IMR-90 (cell line): ENCODE data around the gene RHBDF2. TPM values are rescaled to one million over a fixed set of nuclear protein-coding genes. Genes with fewer than 3 reads are reported as not detected.

Experiments
- ATAC-seq: fragments of 200-7000 bp; cut with Tn5 transposase; 2 replicates; pipeline ENCODE4 v1.9.1; 2020; ENCODE audit warnings: low read depth, mild to moderate bottlenecking, moderate library complexity
- BruUV-seq: library from RNA; stranded (reverse); fragments of 400-500 nt; replicated peaks from 2 replicates; lab custom pipeline; 2021; lab: Mats Ljungman, UMichigan
- CTCF ChIA-PET: fragments of 300-600 bp; formaldehyde crosslinking; extraction: SDS; loops from one replicate; lab custom pipeline; 2021; ENCODE audit warnings: antibody characterized with exemption; lab: Yijun Ruan, JAX
- POLR2A ChIA-PET: fragments of 300-600 bp; sonication (Branson Sonifier 250); formaldehyde crosslinking; loops from one replicate; lab custom pipeline; 2022; ENCODE audit warnings: antibody characterized with exemption; ENCODE audit not compliant: unreplicated experiment; lab: Charles Lee
- DNase-seq: peaks from one replicate; pipeline ENCODE4 v3.0.0; 2013
- H2AFZ ChIP-seq: replicated peaks from 2 replicates; pipeline ENCODE3; 2013; ENCODE audit warnings: low read length, mild to moderate bottlenecking; ENCODE audit not compliant: poor library complexity
- H2AK5ac ChIP-seq: 2 replicates; pipeline ENCODE4 v1.6.1; 2013; ENCODE audit warnings: low read depth, low read length, inconsistent platforms
- H2AK9ac ChIP-seq: replicated peaks from 2 replicates; pipeline ENCODE3; 2013; ENCODE audit warnings: mild to moderate bottlenecking, low read depth, low read length, moderate library complexity; ENCODE audit not compliant: poor library complexity
- H2BK120ac ChIP-seq: 2 replicates; pipeline ENCODE4 v1.6.1; 2013; ENCODE audit warnings: low read depth, low read length, inconsistent platforms
- H2BK15ac ChIP-seq: 3 replicates; pipeline ENCODE4 v1.6.1; 2013; ENCODE audit warnings: low read depth, low read length, inconsistent platforms
- H2BK20ac ChIP-seq: 2 replicates; pipeline ENCODE4 v1.6.1; 2013; ENCODE audit warnings: low read depth, mild to moderate bottlenecking, inconsistent platforms, low read length, moderate library complexity
- H2BK5ac ChIP-seq: 2 replicates; pipeline ENCODE4 v1.6.1; 2013; ENCODE audit warnings: mild to moderate bottlenecking, low read depth, low read length, inconsistent platforms; ENCODE audit not compliant: poor library complexity, severe bottlenecking
- H3K14ac ChIP-seq: replicated peaks from 2 replicates; pipeline ENCODE4 v1.6.1; 2013; ENCODE audit warnings: low read depth, low read length, inconsistent platforms
- H3K18ac ChIP-seq: 2 replicates; pipeline ENCODE4 v1.6.1; 2013; ENCODE audit warnings: low read depth, low read length, control low read depth
- H3K23ac ChIP-seq: 2 replicates; pipeline ENCODE4 v1.6.1; 2013; ENCODE audit warnings: low read depth, low read length, inconsistent platforms
- H3K27ac ChIP-seq: 2 replicates; pipeline ENCODE4 v1.5.1; 2013; ENCODE audit warnings: mild to moderate bottlenecking, control low read depth, low read length; ENCODE audit not compliant: insufficient read depth
- H3K27me3 ChIP-seq: 2 replicates; pipeline ENCODE4 v1.6.1; 2013; ENCODE audit warnings: low read length; ENCODE audit not compliant: control insufficient read depth, insufficient read depth
- H3K36me3 ChIP-seq: 2 replicates; pipeline ENCODE4 v1.6.1; 2013; ENCODE audit warnings: low read length, mixed read lengths; ENCODE audit not compliant: control insufficient read depth, insufficient read depth
- H3K4ac ChIP-seq: 2 replicates; pipeline ENCODE4 v1.6.1; 2013; ENCODE audit warnings: low read depth, low read length, inconsistent platforms
- H3K4me1 ChIP-seq: 2 replicates; pipeline ENCODE4 v1.6.1; 2013; ENCODE audit warnings: low read length, mixed read lengths; ENCODE audit not compliant: control insufficient read depth, insufficient read depth
- H3K4me2 ChIP-seq: 2 replicates; pipeline ENCODE4 v1.6.1; 2013; ENCODE audit warnings: low read depth, mild to moderate bottlenecking, control low read depth, low read length, moderate library complexity
- H3K4me3 ChIP-seq: 2 replicates; pipeline ENCODE4 v1.5.1; 2013; ENCODE audit warnings: low read depth, mild to moderate bottlenecking, control low read depth, low read length, moderate library complexity; ENCODE audit not compliant: insufficient read depth
- H3K56ac ChIP-seq: 2 replicates; pipeline ENCODE4 v1.6.1; 2013; ENCODE audit warnings: low read length, inconsistent platforms; ENCODE audit not compliant: insufficient read depth; ENCODE audit errors: extremely low read depth
- H3K79me1 ChIP-seq, 2 experiments: 2 replicates each; pipeline ENCODE4 v1.6.1; 2013; ENCODE audit warnings: low read length in 2 of 2, inconsistent platforms in 1 of 2, low read depth in 1 of 2
- H3K9ac ChIP-seq: 2 replicates; pipeline ENCODE4 v1.6.1; 2013; ENCODE audit warnings: low read depth, low read length, control low read depth
- H3K9me1 ChIP-seq: 2 replicates; pipeline ENCODE4 v1.6.1; 2013; ENCODE audit warnings: low read length, inconsistent platforms; ENCODE audit not compliant: insufficient read depth
- H3K9me3 ChIP-seq: 2 replicates; pipeline ENCODE4 v1.6.1; 2013; ENCODE audit warnings: low read length; ENCODE audit not compliant: control insufficient read depth, insufficient read depth
- H4K20me1 ChIP-seq: 2 replicates; pipeline ENCODE4 v1.6.1; 2013; ENCODE audit warnings: low read length, inconsistent platforms; ENCODE audit not compliant: insufficient read depth
- H4K5ac ChIP-seq: 2 replicates; pipeline ENCODE4 v1.6.1; 2013; ENCODE audit warnings: mild to moderate bottlenecking, low read depth, low read length, control low read depth
- H4K8ac ChIP-seq, 2 experiments: 2 replicates each; pipeline ENCODE4 v1.6.1; 2013; ENCODE audit warnings: low read depth in 2 of 2, low read length in 2 of 2, control low read depth in 1 of 2, inconsistent platforms in 1 of 2
- H4K91ac ChIP-seq: 2 replicates; pipeline ENCODE4 v1.6.1; 2013; ENCODE audit warnings: low read depth, low read length, inconsistent platforms; ENCODE audit not compliant: insufficient read depth
- BHLHE40 ChIP-seq: fragments of 150-350 bp; IDR thresholded peaks from 2 replicates; pipeline ENCODE4 v1.6.1; 2016; ENCODE audit warnings: mild to moderate bottlenecking, low read depth, low read length
- CEBPB ChIP-seq: IDR thresholded peaks from 2 replicates; pipeline ENCODE4 v1.6.1; 2012; ENCODE audit warnings: low read depth, low read length, improper control_type of control experiment
- CHD1 ChIP-seq: IDR thresholded peaks from 2 replicates; pipeline ENCODE4 v1.6.1; 2012; ENCODE audit warnings: low read depth, low read length, improper control_type of control experiment
- CTCF ChIP-seq: conservative IDR thresholded peaks from 2 replicates; pipeline ENCODE4 v1.5.1; 2012; ENCODE audit warnings: mild to moderate bottlenecking, low read depth, low read length, improper control_type of control experiment
- ELK1 ChIP-seq: fragments of 150-350 bp; IDR thresholded peaks from 2 replicates; pipeline ENCODE4 v1.6.1; 2016; ENCODE audit warnings: low read depth, mild to moderate bottlenecking, low read length, moderate library complexity, borderline replicate concordance
- FOS ChIP-seq: fragments of 150-350 bp; IDR thresholded peaks from 2 replicates; pipeline ENCODE4 v1.6.1; 2016; ENCODE audit warnings: low read depth, low read length
- MAFK ChIP-seq: IDR thresholded peaks from 2 replicates; pipeline ENCODE4 v1.6.1; 2012; ENCODE audit warnings: low read depth, low read length, improper control_type of control experiment
- MAZ ChIP-seq: IDR thresholded peaks from 2 replicates; pipeline ENCODE4 v1.6.1; 2012; ENCODE audit warnings: low read depth, mild to moderate bottlenecking, low read length, improper control_type of control experiment, moderate library complexity, borderline replicate concordance
- MXI1 ChIP-seq: IDR thresholded peaks from 2 replicates; pipeline ENCODE4 v1.6.1; 2012; ENCODE audit warnings: low read depth, mild to moderate bottlenecking, low read length, moderate library complexity, borderline replicate concordance
- NFE2L2 ChIP-seq: fragments of 150-350 bp; IDR thresholded peaks from 2 replicates; pipeline ENCODE4 v1.6.1; 2016; ENCODE audit warnings: low read depth, mild to moderate bottlenecking, low read length
- POLR2A ChIP-seq: IDR thresholded peaks from 2 replicates; pipeline ENCODE4 v1.6.1; 2012; ENCODE audit warnings: mild to moderate bottlenecking, low read depth, low read length
- RAD21 ChIP-seq: IDR thresholded peaks from 2 replicates; pipeline ENCODE4 v1.6.1; 2012; ENCODE audit warnings: low read length, improper control_type of control experiment
- RCOR1 ChIP-seq: IDR thresholded peaks from 2 replicates; pipeline ENCODE4 v1.6.1; 2012; ENCODE audit warnings: mild to moderate bottlenecking, low read length, improper control_type of control experiment; ENCODE audit not compliant: insufficient replicate concordance
- RFX5 ChIP-seq: IDR thresholded peaks from 2 replicates; pipeline ENCODE4 v1.8.0; 2012; ENCODE audit warnings: low read depth, mild to moderate bottlenecking, low read length, moderate library complexity
- SMC3 ChIP-seq: fragments of 150-350 bp; IDR thresholded peaks from 2 replicates; pipeline ENCODE4 v1.6.1; 2016; ENCODE audit warnings: low read depth, mild to moderate bottlenecking, antibody characterized with exemption, low read length, moderate library complexity
- USF2 ChIP-seq: fragments of 150-350 bp; IDR thresholded peaks from 2 replicates; pipeline ENCODE4 v1.6.1; 2017; ENCODE audit warnings: mild to moderate bottlenecking, antibody characterized with exemption, low read length, low read depth
- WGBS, 2 experiments: methylation state at CpG; one replicate each; pipeline versions ENCODE4 v1.1.5 to v1.1.7; 2013; ENCODE audit warnings: missing lambda C conversion rate in 2 of 2; ENCODE audit not compliant: insufficient read length in 1 of 2; ENCODE audit errors: extremely low coverage in 2 of 2; 5-methylcytosine and 5-hydroxymethylcytosine counted together
- dilution Hi-C: fragments of 300-500 bp; cut with HindIII; formaldehyde crosslinking; loops from one replicate; pipeline ENCODE4 v1.14.3; 2018; ENCODE audit warnings: low sequenced_read_pairs; ENCODE audit not compliant: unreplicated experiment
- in situ Hi-C: fragments of 300-500 bp; cut with MboI; formaldehyde crosslinking; loops from 3 replicates; pipeline ENCODE4 v1.14.3; 2019; ENCODE audit warnings: low sequenced_read_pairs, inconsistent platforms, mixed read lengths
- intact Hi-C: fragments of 100-400 bp; cut with micrococcal nuclease; formaldehyde crosslinking; loops from 2 replicates; pipeline ENCODE4 v1.10.0; 2022
- polyA plus RNA-seq, 3 experiments: library from polyadenylated mRNA; depleted of rRNA; stranded (reverse); fragments of >200 nt; gene quantifications; 2 replicates each; pipeline ENCODE4 v1.2.3, GENCODE V29; 2012; ENCODE audit warnings: low replicate concordance in 1 of 3
- total RNA-seq: library from RNA; depleted of rRNA; stranded (reverse); fragments of >200 nt; gene quantifications from 2 replicates; pipeline ENCODE4 v1.2.3, GENCODE V29; 2012

Gene RHBDF2
- total and polyA plus RNA-seq, 2 of the 4 experiments (the other 2 are of a cell fraction), result 1.3 to 8.3 TPM

- no peak overlapping the region for H2AFZ ChIP-seq
- no peak overlapping the region for H2BK20ac ChIP-seq
- H3K14ac ChIP-seq, result no peak overlapping the region
- dilution Hi-C loops (no loop called here), in situ Hi-C loops (no loop called here), intact Hi-C loops (no loop called here)
- H4K20me1 ChIP-seq, result no peaks in the 10 kb centered on the region
- TF ChIP-seq RAD21 (no peak), SMC3 (no peak), CTCF (no peak), FOS (no peak), MAFK (no peak), CHD1 (no peak), BHLHE40 (no peak), MAZ (no peak), NFE2L2 (no peak), RFX5 (no peak), CEBPB (no peak), USF2 (no peak), POLR2A (no peak), RCOR1 (no peak), MXI1 (no peak), ELK1 (no peak)
- peaks cover 2% of the 10 kb centered on the region; the same call in 1 of the 2 replicates for H3K27me3 ChIP-seq
- H2AK5ac ChIP-seq, result no peak overlapping the region; the same call in 1 of the 2 replicates
- H3K36me3 ChIP-seq, result no peaks in the 10 kb centered on the region
- H4K91ac ChIP-seq, result no peak overlapping the region
- ATAC-seq, result no peak
- no peak overlapping the region for H3K27ac ChIP-seq
- no peak overlapping the region for H4K5ac ChIP-seq
- H3K9me1 ChIP-seq, result 0 out of 2 replicates have a peak, but pooled peaks cover 5% of the 10 kb centered on the region
- no peak overlapping the region for H3K9ac ChIP-seq
- WGBS, 2 experiments, result 85% methylated on average over 3 of the region's 6 CpGs; no CpG with 5 or more reads in 1 of the 2 experiments
- no peak overlapping the region for H2BK120ac ChIP-seq
- H3K56ac ChIP-seq, result 0 out of 2 replicates have a peak overlapping the region, but pooled peaks have one; percentile 3
- no peak overlapping the region for H2BK5ac ChIP-seq
- no peaks in the 10 kb centered on the region for H3K9me3 ChIP-seq
- peaks cover 10% of the 10 kb centered on the region for H3K4me1 ChIP-seq
- no peaks in the 10 kb centered on the region for H3K79me1 ChIP-seq
- BruUV-seq, result no TSS peak
- no peak overlapping the region for H3K18ac ChIP-seq
- H3K4ac ChIP-seq, result no peak overlapping the region
- CTCF ChIA-PET, result no interaction called here
- H2BK15ac ChIP-seq, result no peak overlapping the region
- no peak overlapping the region for H3K4me2 ChIP-seq
- H3K23ac ChIP-seq, result no peak overlapping the region
- POLR2A ChIA-PET, result no interaction called here
- H2AK9ac ChIP-seq, result no peak overlapping the region
- no peak for DNase-seq
- H4K8ac ChIP-seq, result no peak overlapping the region
- no peak overlapping the region for H3K4me3 ChIP-seq
Measured at GRCh38 chr17:76513306-76513692, 12.1 kb upstream of the RHBDF2 start.
